ENCODE data around the gene OR13C4. TPM values are rescaled to one million over a fixed set of nuclear protein-coding genes. Genes with fewer than 3 reads are reported as not detected.

OR13C4 gene
- total RNA-seq, 1 experiment from 2014 or later, result not detected

Other genes starting within 250 kb of the OR13C4 start
- gene OR13F1, start 22.9 kb downstream of the OR13C4 start, total RNA-seq (2014; rRNA removed; shearing (Covaris generic)), result not detected in 2 replicates
- not detected in 2 replicates for gene OR13C3, start 9.6 kb upstream of the OR13C4 start, total RNA-seq (2014; rRNA removed; shearing (Covaris generic))
- not detected in 2 replicates for gene OR13C8, start 42.0 kb upstream of the OR13C4 start, total RNA-seq (2014; rRNA removed; shearing (Covaris generic))
- not detected in 2 replicates for gene OR13C5, start 72.2 kb upstream of the OR13C4 start, total RNA-seq (2014; rRNA removed; shearing (Covaris generic))
- gene OR13C2, start 78.4 kb upstream of the OR13C4 start, total RNA-seq (2014; rRNA removed; shearing (Covaris generic)), result not detected in 2 replicates
- gene OR13C9, start 91.0 kb upstream of the OR13C4 start, total RNA-seq (2014; rRNA removed; shearing (Covaris generic)), result not detected in 2 replicates
- gene OR13D1, start 167.3 kb upstream of the OR13C4 start, total RNA-seq (2014; rRNA removed; shearing (Covaris generic)), result not detected in 2 replicates
- 7.0 TPM in 2 replicates for gene NIPSNAP3A, start 220.5 kb upstream of the OR13C4 start, total RNA-seq (2014; rRNA removed; shearing (Covaris generic))
- not detected in 2 replicates for gene NIPSNAP3B, start 236.9 kb upstream of the OR13C4 start, total RNA-seq (2014; rRNA removed; shearing (Covaris generic))